Measurements from ENCODE around the gene ASCL4.
"Not testable (repeated sequence)": the region's sequence is repeated elsewhere in the genome, so short reads cannot be mapped to it uniquely, and the experiment has no call there.

The ASCL4 gene, protein sequence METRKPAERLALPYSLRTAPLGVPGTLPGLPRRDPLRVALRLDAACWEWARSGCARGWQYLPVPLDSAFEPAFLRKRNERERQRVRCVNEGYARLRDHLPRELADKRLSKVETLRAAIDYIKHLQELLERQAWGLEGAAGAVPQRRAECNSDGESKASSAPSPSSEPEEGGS

DNA sequence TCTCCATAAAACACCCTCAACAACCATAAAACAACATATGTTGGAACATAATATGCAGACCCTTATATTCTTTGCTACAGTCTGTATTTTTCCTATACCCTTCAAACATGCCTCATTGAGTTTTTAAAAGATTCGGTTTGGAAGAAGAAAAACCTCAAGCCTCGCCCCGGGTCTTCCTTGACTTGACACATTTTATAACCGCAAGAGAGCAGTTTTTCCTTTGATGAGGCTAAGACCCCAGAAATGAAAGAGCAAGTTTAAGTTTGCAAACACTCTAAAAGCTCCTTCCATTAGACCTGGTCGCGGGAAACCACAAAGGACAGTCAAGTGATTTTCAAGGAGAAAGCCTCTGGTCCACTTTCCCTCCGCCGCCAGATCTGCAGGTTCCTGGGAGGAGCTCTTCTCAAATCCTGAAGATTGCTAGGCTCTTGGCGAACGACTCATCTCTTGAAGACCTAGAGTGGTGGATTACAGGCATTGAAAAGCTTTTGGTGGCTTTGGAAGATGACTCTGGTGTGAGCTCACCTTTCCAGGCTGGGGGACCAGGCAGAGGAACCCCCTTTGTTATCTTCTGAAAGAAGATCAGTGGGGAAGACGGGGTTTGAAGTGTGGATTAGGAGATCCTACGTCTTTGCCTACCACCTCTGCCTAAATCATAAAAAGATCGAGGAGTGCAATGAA, at the start of gene ASCL4:
Gene ASCL4 (plus strand): TSS at position 356 of the 681 bp plus-strand sequence. CDS start 515 bp downstream, outside the sequence.
- no peak for DNase-seq (ENCODE audit: low read depth in 2 of 2)

DNA sequence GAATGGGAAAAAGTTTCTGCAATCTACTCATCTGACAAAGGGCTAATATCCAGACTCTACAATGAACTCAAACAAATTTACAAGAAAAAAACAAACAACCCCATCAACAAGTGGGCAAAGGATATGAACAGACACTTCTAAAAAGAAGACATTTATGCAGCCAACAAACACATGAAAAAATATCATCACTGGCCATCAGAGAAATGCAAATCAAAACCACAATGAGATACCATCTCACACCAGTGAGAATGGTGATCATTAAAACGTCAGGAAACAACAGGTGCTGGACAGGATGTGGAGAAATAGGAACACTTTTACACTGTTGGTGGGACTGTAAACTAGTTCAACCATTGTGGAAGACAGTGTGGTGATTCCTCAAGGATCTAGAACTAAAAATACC, 47.2 kb upstream of the ASCL4 start:
- DNase-seq (ENCODE audit: low read depth in 2 of 2), result not testable (repeated sequence)

DNA sequence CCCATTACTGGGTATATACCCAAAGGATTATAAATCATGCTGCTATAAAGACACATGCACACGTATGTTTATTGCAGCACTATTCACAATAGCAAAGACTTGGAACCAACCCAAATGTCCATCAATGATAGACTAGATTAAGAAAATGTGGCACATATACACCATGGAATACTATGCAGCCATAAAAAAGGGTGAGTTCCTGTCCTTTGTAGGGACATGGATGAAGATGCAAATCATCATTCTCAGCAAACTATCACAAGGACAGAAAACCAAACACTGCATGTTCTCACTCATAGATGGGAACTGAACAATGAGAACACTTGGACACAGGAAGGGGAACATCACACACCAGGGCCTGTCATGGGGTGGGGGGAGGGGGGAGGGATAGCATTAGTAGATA, 46.8 kb upstream of the ASCL4 start:
- not testable (repeated sequence) for DNase-seq (ENCODE audit: low read depth in 2 of 2)

DNA sequence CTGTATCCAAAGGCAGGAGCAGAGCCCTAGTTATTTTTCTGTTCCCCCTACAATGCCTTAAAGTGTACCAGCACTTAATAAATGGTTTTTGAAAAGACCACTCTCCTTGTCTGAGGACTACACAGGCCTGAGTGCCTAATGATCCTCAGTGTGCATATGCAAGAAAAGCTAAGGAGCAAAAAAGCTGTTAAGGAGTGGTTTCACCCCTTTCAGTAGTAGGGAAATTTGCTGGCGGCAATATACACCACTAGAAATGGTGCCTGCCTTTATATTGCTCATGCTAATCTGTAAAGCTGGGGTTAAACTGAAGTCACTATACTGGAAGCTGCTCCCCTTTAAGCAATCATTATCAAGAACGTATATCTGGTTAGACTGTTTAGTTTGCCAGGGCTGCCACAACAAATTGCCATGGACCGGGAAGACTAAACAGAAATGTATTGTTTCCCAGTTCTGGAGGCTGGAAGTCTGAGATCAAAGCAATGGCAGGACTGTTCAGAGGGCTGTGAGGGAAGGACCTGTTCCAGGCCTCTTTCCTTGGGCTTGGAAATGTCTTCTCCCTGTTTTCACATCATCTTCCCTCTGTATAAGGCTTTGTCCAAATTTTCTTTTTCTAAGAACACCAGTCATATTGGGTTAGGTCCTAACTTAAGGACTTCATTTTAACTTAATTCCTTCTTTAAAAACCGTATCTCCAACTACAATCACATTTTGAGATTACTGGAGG, 43.7 kb upstream of the ASCL4 start:
- DNase-seq (ENCODE audit: low read depth in 2 of 2), result no peak

DNA sequence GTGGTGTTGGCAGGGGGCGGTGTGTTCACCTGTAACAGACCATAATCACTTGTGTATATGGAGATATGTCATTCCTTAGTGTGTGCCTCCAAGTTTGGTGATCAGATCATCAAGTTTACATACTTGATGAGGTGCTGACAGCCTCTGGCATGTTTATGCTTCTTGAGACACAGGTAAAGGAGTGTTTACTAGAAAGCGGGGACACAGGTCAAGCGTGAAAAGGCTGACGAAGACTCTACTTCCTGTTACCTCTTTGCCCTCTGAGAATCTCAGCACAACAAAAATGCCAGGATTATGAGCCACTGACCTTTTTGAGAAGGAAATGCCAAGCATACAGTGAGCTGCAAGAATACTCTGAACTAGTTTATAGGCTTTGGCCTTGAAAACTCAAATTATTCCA, 43.1 kb upstream of the ASCL4 start:
- no peak for DNase-seq (ENCODE audit: low read depth in 2 of 2)

DNA sequence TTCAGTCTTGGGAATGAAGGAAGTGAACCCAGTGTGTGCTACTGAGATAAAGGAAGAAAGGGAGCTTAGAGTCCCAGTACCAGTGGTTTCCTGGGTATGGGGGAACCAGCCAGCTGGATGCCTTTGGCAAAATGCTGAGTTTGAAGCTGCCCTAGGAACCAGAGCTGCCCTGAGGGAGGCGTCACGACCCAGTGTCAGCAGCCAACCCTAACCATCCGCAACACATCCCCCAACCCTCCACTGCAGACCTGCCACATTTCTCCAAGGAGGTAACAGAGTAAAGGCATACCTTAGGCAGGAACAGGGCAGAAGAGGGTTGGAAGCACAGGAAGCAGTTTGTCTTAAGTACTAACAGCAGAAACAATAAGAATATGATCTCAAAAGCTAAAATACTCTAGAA, 42.1 kb upstream of the ASCL4 start:
- DNase-seq (ENCODE audit: low read depth in 2 of 2), result no peak

DNA sequence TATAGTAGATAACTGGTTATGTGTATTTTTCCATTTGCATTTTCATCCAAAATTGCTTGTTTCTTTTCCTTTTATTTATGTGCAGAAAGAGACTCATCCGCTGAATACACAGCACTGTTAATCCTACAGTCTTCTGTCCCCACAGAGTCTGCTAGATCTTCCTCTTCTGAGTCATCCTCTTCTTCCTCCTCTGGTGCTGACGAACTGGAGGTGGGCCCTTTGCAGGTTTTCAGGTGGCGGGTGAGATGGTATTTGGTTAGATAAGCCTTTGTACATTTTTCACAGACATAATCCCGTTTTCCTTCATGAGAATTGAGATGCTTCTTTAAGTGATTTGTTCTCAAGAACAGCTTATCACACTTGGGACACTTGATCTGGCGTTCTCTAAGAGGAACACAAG, 40.4 kb upstream of the ASCL4 start:
- DNase-seq (ENCODE audit: low read depth in 2 of 2), result no peak

DNA sequence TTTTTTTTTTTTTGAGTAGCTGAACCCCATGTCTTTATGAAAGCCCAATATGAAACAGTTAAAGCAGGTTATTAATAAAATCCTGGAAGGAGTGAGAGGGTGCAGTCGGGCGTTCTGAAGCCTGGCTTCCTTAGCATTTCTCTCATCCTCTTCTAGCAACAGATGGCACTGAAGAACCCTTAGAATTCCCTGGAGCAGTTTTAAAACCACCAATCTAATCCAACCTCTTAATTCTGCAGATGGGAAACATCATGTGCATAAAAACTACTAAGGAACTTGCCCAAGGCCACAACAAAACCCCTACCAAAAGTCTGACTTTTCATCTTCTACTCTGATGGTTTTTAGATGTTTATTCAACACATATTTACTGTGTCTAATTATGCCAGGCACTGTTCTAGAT, 38.7 kb upstream of the ASCL4 start:
- no peak for DNase-seq (ENCODE audit: low read depth in 2 of 2)

DNA sequence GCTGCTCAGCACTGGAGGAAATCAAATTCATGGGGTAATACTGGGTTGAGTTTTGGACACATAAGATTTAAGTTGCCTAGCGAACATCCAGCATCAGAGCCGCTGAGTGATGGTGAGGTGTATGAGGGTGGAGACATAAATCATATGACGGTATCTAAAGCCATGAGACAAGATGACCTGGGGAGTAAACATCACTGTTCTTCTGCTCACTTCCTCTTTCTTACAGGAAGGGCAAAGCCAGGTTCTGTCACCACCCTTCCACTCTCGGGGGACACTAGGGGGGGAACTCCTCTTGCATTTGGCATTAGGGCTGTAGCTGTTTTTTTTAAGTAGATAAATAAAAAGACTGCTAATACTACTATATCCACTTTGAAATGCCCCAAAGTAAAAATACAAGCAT, 37.6 kb upstream of the ASCL4 start:
- DNase-seq (ENCODE audit: low read depth in 2 of 2), result no peak

DNA sequence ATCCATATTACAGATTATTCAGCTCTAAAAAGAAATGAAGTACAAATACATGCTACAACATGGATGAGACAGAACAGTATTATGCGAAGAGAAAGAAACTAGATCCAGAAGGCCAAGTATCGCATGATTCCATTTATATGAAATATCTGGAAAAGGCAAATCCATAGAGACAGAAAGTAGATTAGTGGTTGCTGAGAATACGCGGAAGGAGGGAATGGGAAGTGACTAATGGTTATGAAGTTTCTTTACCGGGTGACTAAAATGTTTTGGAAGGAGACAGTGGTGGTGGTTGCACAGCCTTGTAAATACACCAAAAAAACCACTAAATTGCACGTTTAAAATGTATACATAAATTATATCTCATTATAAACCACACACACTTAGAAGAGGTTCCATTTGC, 26.0 kb upstream of the ASCL4 start:
- DNase-seq (ENCODE audit: low read depth in 2 of 2), result no peak

DNA sequence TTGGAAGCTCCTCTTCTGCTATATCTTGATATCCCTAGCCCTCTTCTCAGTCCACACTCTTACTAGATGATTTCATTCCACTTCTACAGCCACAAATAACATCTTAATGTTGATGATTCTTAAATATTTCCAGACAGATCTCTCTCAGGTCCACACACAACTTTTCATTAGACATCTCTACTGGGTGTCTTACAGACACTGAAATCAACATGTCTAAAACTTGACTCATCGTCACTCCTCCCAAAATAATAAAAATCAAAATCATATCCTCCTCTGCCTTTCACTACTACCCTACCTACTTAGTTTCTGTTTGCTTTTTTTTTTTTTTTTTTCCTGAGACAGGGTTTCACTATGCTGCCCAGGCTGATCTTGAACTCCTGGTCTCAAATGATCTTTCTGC, 25.4 kb upstream of the ASCL4 start:
- no peak for DNase-seq (ENCODE audit: low read depth in 2 of 2)

DNA sequence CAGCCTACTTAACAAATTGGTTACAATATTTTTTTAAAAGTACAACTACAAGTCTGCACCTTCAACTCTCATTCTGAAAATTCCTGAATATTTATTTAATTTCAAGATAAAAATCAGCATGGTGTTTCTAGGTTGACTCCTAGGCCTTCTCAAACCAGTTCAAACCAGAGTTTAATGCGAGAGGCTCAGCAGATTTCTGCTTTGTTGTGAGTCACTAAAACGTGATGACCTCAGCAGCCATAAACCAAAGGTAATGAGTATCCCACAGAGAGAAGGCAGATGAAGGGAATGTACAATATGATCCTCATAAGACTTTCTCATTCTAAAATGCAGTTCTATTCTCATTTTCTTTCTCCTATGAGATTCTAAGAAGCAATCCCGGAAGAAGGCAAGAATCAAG, 15.1 kb upstream of the ASCL4 start:
- DNase-seq (ENCODE audit: low read depth in 2 of 2), result peak in 1 of 2 donors; percentile 14

DNA sequence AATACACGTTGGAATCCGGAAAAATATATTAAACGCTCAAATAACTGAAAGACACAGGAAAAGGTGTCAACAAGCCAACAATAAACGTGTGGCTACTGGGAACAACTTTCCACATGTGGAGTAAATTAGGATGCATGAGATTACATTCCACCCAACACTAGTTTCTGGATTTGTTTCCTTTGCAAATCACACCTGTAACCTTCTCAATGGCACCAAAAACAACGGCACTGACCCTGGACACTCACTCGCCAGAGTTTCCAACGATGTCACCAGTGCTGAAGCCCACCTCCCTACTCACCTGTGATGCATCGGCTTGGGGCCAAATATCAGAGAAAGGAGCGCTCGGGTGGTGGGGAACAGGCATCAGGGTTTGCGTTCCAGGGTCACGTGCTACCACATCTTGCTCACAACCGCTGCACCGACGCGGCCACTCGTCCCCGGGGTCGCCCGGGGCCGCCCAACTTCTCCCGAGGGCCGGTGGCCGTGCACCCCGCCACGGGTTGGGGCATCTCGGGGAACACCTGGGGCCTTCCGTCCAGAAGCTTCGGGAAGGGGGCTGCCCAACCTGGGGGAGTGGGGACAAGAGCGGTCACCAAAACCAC, 14.2 kb upstream of the ASCL4 start:
- peak in 1 of 2 donors; percentile 19 for DNase-seq (ENCODE audit: low read depth in 2 of 2)

DNA sequence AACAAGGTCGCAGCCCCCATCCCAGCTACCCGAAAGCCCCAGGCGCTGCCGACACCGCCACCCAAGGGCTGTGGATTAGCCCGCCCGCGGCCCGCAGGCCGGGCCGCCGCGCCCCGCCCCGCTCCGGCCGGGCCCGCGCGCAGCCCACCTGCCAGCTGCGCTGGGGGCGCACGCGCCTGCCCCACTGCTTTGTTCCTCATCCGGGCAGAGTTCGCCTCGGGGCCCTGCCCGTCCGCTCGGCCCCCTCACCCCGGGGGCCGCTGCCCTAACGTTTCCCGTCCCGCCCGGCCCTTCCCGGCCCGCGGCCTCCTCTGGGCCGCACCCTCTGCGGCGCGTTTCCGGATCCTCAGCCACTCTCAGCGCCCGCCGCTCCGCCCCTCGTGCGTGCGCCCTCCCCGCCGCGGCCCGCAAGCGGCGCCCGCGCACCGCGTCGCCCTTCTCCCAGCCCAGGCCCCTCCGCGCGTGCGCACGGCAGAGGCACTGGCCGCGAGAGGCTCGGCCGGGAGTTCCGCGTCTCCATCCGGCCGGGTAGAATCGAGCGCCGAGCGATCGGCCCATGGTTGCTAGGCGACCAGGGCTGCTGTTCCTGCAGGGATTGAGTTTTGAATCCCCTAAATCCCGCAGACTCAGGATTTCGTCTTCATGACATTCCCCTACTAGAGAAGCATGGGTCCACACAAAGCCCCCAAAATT, 13.5 kb upstream of the ASCL4 start, which contains the start of gene PRDM4:
Gene PRDM4 (minus strand): TSS at position 329 of the 693 bp plus-strand sequence. CDS start 622 bp downstream, outside the sequence.
- DNase-seq (ENCODE audit: low read depth in 2 of 2), result peak; percentile 77 to 89

DNA sequence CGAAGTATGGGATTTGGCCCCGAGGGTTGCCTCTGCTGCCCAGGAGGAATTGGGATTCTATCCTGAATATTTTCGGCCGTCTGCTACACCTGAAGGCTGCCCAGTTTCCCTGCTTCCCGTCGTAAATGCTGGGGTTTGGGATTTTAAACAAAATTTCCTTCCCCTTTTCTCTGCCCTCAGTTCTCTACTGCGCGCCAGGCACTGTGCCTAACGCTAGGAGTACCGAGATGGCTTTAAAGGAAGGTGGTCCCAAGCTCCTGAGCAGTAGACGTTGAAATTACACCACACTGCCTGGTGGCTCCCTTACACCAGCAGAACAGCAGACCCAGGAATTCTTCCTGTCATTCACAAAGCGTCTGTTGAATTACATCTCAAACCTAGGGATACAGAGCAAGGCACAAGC, 13.0 kb upstream of the ASCL4 start:
- no peak for DNase-seq (ENCODE audit: low read depth in 2 of 2)

DNA sequence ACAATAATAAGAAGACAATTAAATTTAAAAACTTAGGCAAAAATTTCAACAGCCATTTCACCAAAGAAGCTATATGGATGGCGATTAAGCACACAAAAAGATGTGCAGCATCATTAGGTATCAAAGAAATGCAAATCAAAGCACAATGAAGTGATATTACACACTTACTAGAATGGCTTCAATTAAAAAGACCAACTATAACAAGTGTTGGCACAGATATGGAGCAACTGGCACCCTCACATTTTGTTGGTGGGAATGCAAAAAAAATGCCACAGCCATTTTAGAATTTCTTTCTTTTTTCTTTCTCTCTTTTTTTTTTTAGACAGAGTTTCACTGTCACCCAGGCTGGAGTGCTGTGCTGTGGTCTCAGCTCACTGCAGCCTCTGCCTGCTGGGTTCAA, 11.6 kb upstream of the ASCL4 start:
- DNase-seq (ENCODE audit: low read depth in 2 of 2), result no peak

DNA sequence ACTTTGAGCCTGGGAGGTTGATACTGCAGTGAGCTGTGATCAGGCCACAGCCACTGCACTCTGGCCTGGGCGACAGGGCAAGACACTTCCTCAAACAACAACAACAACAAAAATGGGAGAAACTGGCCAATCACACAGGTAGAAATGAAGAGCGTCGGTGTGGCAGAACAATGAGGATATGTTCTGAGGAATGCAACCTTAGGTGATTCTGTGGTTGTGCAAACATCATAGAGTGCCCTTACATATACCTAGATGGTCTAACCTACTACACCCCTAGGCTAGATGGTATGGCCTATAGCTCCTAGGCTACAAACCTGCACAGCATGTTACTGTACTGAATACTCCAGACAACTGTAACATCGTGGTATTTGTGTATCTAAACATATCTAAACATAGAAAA, 9.9 kb upstream of the ASCL4 start:
- no peak for DNase-seq (ENCODE audit: low read depth in 2 of 2)

DNA sequence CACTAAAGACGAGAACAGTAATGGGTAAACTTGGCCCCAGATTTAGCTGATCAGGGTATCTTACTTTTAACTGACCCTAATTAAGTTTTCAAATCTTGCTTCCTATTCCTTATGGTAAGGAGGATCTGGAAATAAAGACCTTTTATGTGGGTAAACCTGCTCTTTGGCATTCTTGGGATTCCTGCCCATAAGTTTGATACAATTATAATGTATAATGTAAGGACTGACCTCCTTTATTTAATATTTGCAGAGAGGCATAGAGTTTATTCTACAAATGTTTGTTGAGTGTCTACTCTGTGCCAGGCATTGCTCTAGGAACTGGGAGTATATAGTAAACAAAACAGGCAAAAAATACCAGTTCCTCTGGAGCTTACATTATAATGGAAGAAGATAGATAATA, 9.2 kb upstream of the ASCL4 start:
- DNase-seq (ENCODE audit: low read depth in 2 of 2), result no peak

DNA sequence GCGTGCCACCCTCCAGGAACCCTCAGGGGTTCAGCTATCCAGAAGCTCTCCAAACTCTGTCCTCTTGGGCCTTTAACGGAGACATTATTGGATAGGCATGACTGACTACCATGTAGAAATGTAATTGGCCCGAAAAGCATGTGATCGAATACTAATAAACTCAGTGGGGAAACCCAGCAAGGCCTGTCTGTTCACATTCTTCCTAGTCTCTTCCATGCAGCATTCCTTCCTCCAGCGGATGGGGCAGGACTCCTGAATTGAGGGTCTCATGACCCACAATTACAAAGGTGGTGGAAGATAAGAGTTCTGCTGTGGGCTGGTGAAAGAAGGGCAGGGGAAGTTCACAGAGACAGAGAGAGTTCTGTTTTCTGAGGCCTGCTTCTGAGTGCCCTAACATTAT, 7.0 kb upstream of the ASCL4 start:
- DNase-seq (ENCODE audit: low read depth in 2 of 2), result no peak

DNA sequence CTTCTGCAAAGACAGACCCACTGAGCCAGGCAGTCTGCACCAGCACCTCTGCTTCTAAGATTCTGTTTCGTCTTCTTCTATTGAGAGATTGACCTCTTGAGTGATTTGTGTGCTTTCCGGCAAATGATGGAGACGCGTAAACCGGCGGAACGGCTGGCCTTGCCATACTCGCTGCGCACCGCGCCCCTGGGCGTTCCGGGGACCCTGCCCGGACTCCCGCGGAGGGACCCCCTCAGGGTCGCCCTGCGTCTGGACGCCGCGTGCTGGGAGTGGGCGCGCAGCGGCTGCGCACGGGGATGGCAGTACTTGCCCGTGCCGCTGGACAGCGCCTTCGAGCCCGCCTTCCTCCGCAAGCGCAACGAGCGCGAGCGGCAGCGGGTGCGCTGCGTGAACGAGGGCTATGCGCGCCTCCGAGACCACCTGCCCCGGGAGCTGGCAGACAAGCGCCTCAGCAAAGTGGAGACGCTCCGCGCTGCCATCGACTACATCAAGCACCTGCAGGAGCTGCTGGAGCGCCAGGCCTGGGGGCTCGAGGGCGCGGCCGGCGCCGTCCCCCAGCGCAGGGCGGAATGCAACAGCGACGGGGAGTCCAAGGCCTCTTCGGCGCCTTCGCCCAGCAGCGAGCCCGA, 703 bp downstream of the ASCL4 start:
- no peak for DNase-seq (ENCODE audit: low read depth in 2 of 2)

DNA sequence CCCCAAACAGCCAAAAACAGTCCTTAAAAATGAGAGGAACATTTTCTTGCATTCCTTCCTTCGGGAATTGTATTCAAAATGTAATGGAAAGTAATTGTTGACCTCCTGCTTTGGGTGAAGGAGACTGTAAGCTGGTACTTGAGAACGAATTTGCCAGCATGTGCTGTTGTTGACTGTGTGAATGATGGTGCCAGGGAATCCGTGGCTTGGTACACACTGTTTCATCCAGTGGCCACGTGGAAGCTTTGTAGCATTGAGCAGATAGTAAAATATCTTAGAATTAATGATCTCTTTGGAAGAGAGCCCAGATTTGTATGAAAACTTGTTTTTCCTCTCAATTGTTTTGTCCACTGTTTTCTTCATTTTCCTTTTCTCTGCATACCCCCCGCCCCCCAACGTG, 1.7 kb downstream of the ASCL4 start:
- DNase-seq (ENCODE audit: low read depth in 2 of 2), result no peak
